Measurements from ENCODE around the gene DFFA. TPM values are rescaled to one million over a fixed set of nuclear protein-coding genes. Genes with fewer than 3 reads are reported as not detected.
"Not testable (repeated sequence)": the region's sequence is repeated elsewhere in the genome, so short reads cannot be mapped to it uniquely, and the experiment has no call there.

The DFFA gene
- total RNA-seq, 1 experiment from 2014 or later: 49.7 TPM

DNA sequence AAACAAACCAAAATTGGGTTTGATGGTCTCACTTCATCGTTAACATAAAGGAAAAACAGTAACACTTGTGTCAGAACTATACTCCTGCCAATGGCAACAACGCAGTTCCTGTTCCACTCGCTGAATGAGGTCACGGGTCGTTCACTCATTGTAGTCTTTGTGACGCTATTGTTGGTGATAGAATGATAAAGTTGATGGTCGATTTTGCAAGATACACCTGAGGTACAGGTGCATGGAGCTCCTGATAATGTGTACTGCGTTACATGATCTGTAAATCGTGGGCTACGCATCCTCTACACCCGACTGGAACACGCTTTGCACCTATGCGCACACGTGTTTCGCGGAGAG, 42.5 kb downstream of the DFFA start:
- Histone ChIP-seq H3K9me3 (ENCODE audit: low read depth, low read length, poor library complexity, severe bottlenecking) (no peaks in the 10 kb centered on the region), H3K36me3 (ENCODE audit: insufficient read depth, low read length, poor library complexity, severe bottlenecking) (no peaks in the 10 kb centered on the region), H3K4me3 (ENCODE audit: low read depth, low read length, poor library complexity, severe bottlenecking) (peak overlapping the region; percentile 90), H3K4me1 (ENCODE audit: insufficient read depth, low read length, poor library complexity, severe bottlenecking) (peaks cover 5% of the 10 kb centered on the region), H3K27me3 (replicated peaks; ENCODE audit: insufficient read depth, low read depth, low read length, poor library complexity) (no peaks in the 10 kb centered on the region), H3K27ac (ENCODE audit: low read depth, low read length, poor library complexity, severe bottlenecking) (peak overlapping the region; percentile 90)
- BruUV-seq (replicated peaks): no TSS peak
- intact Hi-C loops (cut with micrococcal nuclease; ENCODE audit: unreplicated experiment): loop anchor here (1.0 to 10.0 kb wide), 5 partner anchors 42 to 805 kb away; partner anchors contain the start of genes DFFA and PEX14
- POLR2A ChIA-PET (ENCODE audit: low non-redundant PET): interaction anchor here (0.7 kb wide), 1 partner anchor 345 kb away, joined by 9 read pairs; no protein-coding TSS in a partner anchor
- no peak for TF ChIP-seq EZH2 (IDR thresholded peaks at IDR 0.05; ENCODE audit: borderline replicate concordance, low read depth, low read length, poor library complexity, severe bottlenecking)
- TF ChIP-seq, protein P1, sequence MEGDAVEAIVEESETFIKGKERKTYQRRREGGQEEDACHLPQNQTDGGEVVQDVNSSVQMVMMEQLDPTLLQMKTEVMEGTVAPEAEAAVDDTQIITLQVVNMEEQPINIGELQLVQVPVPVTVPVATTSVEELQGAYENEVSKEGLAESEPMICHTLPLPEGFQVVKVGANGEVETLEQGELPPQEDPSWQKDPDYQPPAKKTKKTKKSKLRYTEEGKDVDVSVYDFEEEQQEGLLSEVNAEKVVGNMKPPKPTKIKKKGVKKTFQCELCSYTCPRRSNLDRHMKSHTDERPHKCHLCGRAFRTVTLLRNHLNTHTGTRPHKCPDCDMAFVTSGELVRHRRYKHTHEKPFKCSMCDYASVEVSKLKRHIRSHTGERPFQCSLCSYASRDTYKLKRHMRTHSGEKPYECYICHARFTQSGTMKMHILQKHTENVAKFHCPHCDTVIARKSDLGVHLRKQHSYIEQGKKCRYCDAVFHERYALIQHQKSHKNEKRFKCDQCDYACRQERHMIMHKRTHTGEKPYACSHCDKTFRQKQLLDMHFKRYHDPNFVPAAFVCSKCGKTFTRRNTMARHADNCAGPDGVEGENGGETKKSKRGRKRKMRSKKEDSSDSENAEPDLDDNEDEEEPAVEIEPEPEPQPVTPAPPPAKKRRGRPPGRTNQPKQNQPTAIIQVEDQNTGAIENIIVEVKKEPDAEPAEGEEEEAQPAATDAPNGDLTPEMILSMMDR (conservative IDR thresholded peaks at IDR 0.05; ENCODE audit: low read depth, low read length): no peak
- no peak for DNase-seq (ENCODE audit: low spot score)
- CTCF ChIA-PET: interaction anchor here (0.5 to 2.5 kb wide), 4 partner anchors 12 to 64 kb away, joined by 3 to 24 read pairs (median 8); no protein-coding TSS in a partner anchor

DNA sequence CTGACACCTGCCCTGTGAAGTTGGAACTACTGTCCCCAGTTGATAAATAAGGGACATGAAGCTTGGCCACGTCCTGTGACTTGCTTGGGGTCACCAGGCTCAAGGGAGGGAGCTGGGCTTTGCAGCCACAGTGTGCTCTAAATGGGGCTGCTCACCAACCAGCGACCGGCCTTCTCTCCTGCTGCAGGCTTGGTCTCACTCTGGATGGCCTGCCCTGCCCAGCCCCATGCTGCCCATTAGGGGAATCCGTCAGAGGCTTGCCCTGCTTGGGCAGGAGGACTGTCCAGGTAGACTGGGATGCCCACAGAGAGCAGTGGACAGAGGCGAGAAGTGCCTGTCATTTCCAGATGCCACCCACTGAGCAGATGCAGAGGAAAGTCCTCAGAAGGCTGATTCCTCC, 43.3 kb downstream of the DFFA start:
- Histone ChIP-seq H3K4me3 (ENCODE audit: low read depth, low read length, poor library complexity, severe bottlenecking) (no peak overlapping the region), H3K27me3 (replicated peaks; ENCODE audit: insufficient read depth, low read depth, low read length, poor library complexity) (no peaks in the 10 kb centered on the region), H3K4me1 (ENCODE audit: insufficient read depth, low read length, poor library complexity, severe bottlenecking) (peaks cover 5% of the 10 kb centered on the region), H3K36me3 (ENCODE audit: insufficient read depth, low read length, poor library complexity, severe bottlenecking) (no peaks in the 10 kb centered on the region), H3K27ac (ENCODE audit: low read depth, low read length, poor library complexity, severe bottlenecking) (no peak overlapping the region), H3K9me3 (ENCODE audit: low read depth, low read length, poor library complexity, severe bottlenecking) (no peaks in the 10 kb centered on the region)
- DNase-seq (ENCODE audit: low spot score): no peak
- intact Hi-C loops (cut with micrococcal nuclease; ENCODE audit: unreplicated experiment): loop anchor here (1.0 to 10.0 kb wide), 4 partner anchors 52 to 804 kb away; no protein-coding TSS in a partner anchor
- ChIA-PET POLR2A (ENCODE audit: low non-redundant PET) (no interaction called here), CTCF (interaction anchor here (0.5 to 2.5 kb wide), 4 partner anchors 41 to 960 kb away, joined by 5 to 24 read pairs (median 6); no protein-coding TSS in a partner anchor)
- BruUV-seq (replicated peaks): no TSS peak
- no peak for TF ChIP-seq EZH2 (IDR thresholded peaks at IDR 0.05; ENCODE audit: borderline replicate concordance, low read depth, low read length, poor library complexity, severe bottlenecking)
- TF ChIP-seq, protein P1 (conservative IDR thresholded peaks at IDR 0.05; ENCODE audit: low read depth, low read length): no peak

DNA sequence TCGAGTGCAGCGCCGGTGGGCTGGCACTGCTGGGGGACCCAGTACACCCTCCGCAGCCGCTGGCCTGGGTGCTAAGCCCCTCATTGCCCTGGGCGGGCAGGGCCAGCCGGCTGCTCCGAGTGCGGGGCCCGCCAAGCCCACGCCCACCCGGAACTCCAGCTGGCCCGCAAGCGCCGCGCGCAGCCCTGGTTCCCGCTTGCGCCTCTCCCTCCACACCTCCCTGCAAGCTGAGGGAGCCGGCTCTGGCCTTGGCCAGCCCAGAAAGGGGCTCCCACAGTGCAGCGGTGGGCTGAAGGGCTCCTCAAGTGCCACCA, 45.8 kb downstream of the DFFA start:
- BruUV-seq (replicated peaks); H3K27ac ChIP-seq (ENCODE audit: low read depth, low read length, poor library complexity, severe bottlenecking); H3K36me3 ChIP-seq (ENCODE audit: insufficient read depth, low read length, poor library complexity, severe bottlenecking); H3K27me3 ChIP-seq (replicated peaks; ENCODE audit: insufficient read depth, low read depth, low read length, poor library complexity); H3K4me1 ChIP-seq (ENCODE audit: insufficient read depth, low read length, poor library complexity, severe bottlenecking); POLR2A ChIA-PET (ENCODE audit: low non-redundant PET); H3K4me3 ChIP-seq (ENCODE audit: low read depth, low read length, poor library complexity, severe bottlenecking); DNase-seq (ENCODE audit: low spot score); H3K9me3 ChIP-seq (ENCODE audit: low read depth, low read length, poor library complexity, severe bottlenecking): not testable (repeated sequence)
- intact Hi-C loops (cut with micrococcal nuclease; ENCODE audit: unreplicated experiment): loop anchor here (5.0 to 10.0 kb wide), 3 partner anchors 474 to 802 kb away; no protein-coding TSS in a partner anchor
- CTCF ChIA-PET: interaction anchor here (0.6 kb wide), 1 partner anchor 48 kb away, joined by 3 read pairs; no protein-coding TSS in a partner anchor

DNA sequence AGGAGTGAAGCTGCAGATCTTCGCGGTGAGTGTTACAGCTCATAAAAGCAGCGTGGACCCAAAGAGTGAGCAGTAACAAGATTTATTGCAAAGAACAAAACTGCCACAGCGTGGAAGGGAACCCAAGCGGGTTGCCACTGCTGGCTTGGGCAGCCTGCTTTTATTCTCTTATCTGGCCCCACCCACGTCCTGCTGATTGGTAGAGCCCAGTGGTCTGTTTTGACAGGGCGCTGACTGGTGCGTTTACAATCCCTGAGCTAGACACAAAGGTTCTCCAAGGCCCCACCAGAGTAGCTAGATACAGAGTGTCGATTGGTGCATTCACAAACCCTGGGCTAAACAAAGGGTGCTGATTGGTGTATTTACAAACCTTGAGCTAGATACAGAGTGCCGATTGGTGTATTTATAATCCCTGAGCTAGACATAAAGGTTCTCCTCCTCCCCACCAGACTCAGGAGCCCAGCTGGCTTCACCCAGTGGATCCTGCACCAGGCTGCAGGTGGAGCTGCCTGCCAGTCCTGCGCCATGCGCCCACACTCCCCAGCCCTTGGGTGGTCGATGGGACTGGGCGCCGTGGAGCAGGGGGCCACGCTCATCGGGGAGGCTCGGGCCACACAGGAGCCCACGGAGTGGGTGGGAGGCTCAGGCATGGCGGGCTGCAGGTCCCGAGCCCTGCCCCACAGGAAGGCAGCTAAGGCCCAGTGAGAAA, 46.3 kb downstream of the DFFA start:
- BruUV-seq (replicated peaks); H3K36me3 ChIP-seq (ENCODE audit: insufficient read depth, low read length, poor library complexity, severe bottlenecking); H3K4me3 ChIP-seq (ENCODE audit: low read depth, low read length, poor library complexity, severe bottlenecking); H3K9me3 ChIP-seq (ENCODE audit: low read depth, low read length, poor library complexity, severe bottlenecking); POLR2A ChIA-PET (ENCODE audit: low non-redundant PET); H3K27ac ChIP-seq (ENCODE audit: low read depth, low read length, poor library complexity, severe bottlenecking); H3K27me3 ChIP-seq (replicated peaks; ENCODE audit: insufficient read depth, low read depth, low read length, poor library complexity); H3K4me1 ChIP-seq (ENCODE audit: insufficient read depth, low read length, poor library complexity, severe bottlenecking); DNase-seq (ENCODE audit: low spot score): not testable (repeated sequence)
- CTCF ChIA-PET: interaction anchor here (0.6 kb wide), 1 partner anchor 48 kb away, joined by 3 read pairs; no protein-coding TSS in a partner anchor
- intact Hi-C loops (cut with micrococcal nuclease; ENCODE audit: unreplicated experiment): loop anchor here (5.0 to 10.0 kb wide), 3 partner anchors 474 to 801 kb away; no protein-coding TSS in a partner anchor
